Measurements from ENCODE around the gene RTN4RL1.

DNA sequence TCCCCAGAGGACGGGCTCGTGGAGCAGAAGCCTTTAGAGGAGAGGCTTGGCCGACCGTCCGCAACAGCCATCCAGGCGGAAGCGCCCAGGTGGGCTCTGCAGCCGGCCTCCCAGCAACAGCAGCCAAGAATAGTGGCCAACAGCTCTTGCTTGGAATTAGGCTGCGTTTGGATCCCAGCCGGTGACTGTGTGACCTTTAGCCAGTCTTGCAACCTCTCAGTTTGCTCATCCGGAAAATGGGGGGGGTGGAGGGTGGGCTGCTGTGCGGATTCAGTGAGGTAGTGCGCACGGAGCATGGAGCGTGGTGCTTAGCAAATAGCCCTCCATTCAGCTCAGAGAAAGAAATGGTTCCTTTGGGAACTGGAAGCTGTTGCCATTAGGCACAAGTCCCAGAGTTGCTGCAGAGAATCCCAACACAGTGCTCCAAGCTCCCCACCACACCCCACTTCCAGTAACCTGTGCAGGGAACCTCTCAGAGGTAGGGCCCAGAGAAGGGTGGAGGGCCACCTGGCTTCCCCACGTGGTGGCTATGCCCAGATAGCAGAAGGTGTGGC is 46.7 kb downstream of the RTN4RL1 start:
- TF ChIP-seq, protein P1, sequence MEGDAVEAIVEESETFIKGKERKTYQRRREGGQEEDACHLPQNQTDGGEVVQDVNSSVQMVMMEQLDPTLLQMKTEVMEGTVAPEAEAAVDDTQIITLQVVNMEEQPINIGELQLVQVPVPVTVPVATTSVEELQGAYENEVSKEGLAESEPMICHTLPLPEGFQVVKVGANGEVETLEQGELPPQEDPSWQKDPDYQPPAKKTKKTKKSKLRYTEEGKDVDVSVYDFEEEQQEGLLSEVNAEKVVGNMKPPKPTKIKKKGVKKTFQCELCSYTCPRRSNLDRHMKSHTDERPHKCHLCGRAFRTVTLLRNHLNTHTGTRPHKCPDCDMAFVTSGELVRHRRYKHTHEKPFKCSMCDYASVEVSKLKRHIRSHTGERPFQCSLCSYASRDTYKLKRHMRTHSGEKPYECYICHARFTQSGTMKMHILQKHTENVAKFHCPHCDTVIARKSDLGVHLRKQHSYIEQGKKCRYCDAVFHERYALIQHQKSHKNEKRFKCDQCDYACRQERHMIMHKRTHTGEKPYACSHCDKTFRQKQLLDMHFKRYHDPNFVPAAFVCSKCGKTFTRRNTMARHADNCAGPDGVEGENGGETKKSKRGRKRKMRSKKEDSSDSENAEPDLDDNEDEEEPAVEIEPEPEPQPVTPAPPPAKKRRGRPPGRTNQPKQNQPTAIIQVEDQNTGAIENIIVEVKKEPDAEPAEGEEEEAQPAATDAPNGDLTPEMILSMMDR (IDR thresholded peaks at IDR 0.05) = no peak
- TF ChIP-seq POLR2A (IDR thresholded peaks at IDR 0.05) = no peak
